GM12874 (cell line): ENCODE results near the gene ITFG1.

Source experiments
- CTCF ChIP-seq: IDR thresholded peaks from 2 replicates; pipeline ENCODE4 v1.5.1; 2011; ENCODE audit warnings: low read depth, mild to moderate bottlenecking, control low read depth, low read length, moderate library complexity; ENCODE audit not compliant: insufficient read depth

The ITFG1 gene

GRCh38 chr16:47481698-47482374 lies 21.0 kb upstream of the ITFG1 start:
- no peak for TF ChIP-seq CTCF

- TF ChIP-seq CTCF = no peak
Measured at GRCh38 chr16:47480410-47480809, 19.5 kb upstream of the ITFG1 start.

- no peak for TF ChIP-seq CTCF
Measured at GRCh38 chr16:47477679-47478078, 16.8 kb upstream of the ITFG1 start.

- TF ChIP-seq CTCF = no peak
Measured at GRCh38 chr16:47476654-47477345, 15.9 kb upstream of the ITFG1 start.

- TF ChIP-seq CTCF = no peak
Measured at GRCh38 chr16:47475786-47476185, 14.9 kb upstream of the ITFG1 start.

- TF ChIP-seq CTCF = no peak
Measured at GRCh38 chr16:47473792-47474191, 12.9 kb upstream of the ITFG1 start.

- no peak for TF ChIP-seq CTCF
Measured at GRCh38 chr16:47470810-47471209, 9.9 kb upstream of the ITFG1 start.
